Right atrium auricular region (tissue), 2 donors: ENCODE data around the gene HOXD8. TPM values are rescaled to one million over a fixed set of nuclear protein-coding genes. Genes with fewer than 3 reads are reported as not detected.

Source experiments
- DNase-seq: peaks from one replicate; pipeline ENCODE4 v3.0.0-alpha.2; 2019; ENCODE audit warnings: low spot score
- H3K27ac ChIP-seq, 2 donors: fragments of 200-600 bp; sonication (generic); 1 replicate in 1 of 2; 2 replicates in 1 of 2; pipeline ENCODE4 v1.5.1; 2016 to 2019
- H3K27me3 ChIP-seq, 2 donors: fragments of 200-600 bp; sonication (generic); one replicate each; pipeline versions ENCODE4 v1.5.1 to v1.6.0; 2017 to 2019
- H3K36me3 ChIP-seq: fragments of 200-600 bp; sonication (generic); one replicate; pipeline ENCODE4 v1.5.1; 2016
- H3K4me1 ChIP-seq, 2 donors: fragments of 200-600 bp; sonication (generic); one replicate each; pipeline versions ENCODE4 v1.5.1 to v1.6.0; 2017 to 2019
- H3K4me3 ChIP-seq, 2 donors: fragments of 200-600 bp; sonication (generic); 1 replicate in 1 of 2; 2 replicates in 1 of 2; pipeline ENCODE4 v1.5.1; 2017 to 2019; ENCODE audit warnings: mild to moderate bottlenecking in 1 of 2, moderate library complexity in 1 of 2
- H3K9me3 ChIP-seq, 2 donors: fragments of 200-600 bp; sonication (generic); one replicate each; pipeline ENCODE4 v1.5.1; 2019
- total RNA-seq, 2 donors: library from RNA; depleted of rRNA; stranded (reverse); fragments of >200 nt; gene quantifications; one replicate each; pipeline ENCODE4 v1.1.0, GENCODE V29; 2016
- TF ChIP-seq, protein P1 (sequence below), 2 donors: fragments of 200-600 bp; sonication (generic); IDR thresholded peaks; one replicate each; pipeline ENCODE4 v1.5.1; 2019; ENCODE audit warnings: antibody characterized with exemption in 2 of 2

Gene HOXD8
- total RNA-seq, 2 donors from 2014 or later: 0.55 to 1.1 TPM

DNA sequence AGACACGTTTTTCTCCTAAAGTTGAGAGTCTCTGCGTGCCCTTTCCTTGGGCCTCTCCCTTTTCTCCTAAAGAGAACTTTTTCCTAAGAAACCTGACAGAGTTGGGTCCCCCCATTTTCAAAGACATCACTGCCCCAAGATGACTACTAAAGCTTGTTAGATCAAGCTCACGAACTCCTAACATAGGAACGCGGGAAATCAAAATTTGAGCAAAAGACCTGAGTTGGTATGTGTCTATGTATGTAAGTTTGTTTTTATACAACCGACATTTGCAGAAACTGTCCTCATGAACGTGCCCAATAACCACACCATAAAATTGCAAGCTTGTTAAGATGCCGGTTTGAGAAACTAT is 35.6 kb upstream of the HOXD8 start:
- H3K36me3 ChIP-seq: no peaks in the 10 kb centered on the region
- TF ChIP-seq, protein P1, sequence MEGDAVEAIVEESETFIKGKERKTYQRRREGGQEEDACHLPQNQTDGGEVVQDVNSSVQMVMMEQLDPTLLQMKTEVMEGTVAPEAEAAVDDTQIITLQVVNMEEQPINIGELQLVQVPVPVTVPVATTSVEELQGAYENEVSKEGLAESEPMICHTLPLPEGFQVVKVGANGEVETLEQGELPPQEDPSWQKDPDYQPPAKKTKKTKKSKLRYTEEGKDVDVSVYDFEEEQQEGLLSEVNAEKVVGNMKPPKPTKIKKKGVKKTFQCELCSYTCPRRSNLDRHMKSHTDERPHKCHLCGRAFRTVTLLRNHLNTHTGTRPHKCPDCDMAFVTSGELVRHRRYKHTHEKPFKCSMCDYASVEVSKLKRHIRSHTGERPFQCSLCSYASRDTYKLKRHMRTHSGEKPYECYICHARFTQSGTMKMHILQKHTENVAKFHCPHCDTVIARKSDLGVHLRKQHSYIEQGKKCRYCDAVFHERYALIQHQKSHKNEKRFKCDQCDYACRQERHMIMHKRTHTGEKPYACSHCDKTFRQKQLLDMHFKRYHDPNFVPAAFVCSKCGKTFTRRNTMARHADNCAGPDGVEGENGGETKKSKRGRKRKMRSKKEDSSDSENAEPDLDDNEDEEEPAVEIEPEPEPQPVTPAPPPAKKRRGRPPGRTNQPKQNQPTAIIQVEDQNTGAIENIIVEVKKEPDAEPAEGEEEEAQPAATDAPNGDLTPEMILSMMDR (IDR thresholded peaks at IDR 0.05): no peak
- H3K4me3 ChIP-seq: no peak overlapping the region
- no peaks in the 10 kb centered on the region for H3K9me3 ChIP-seq
- peaks cover 0 to 35% of the 10 kb centered on the region in 2 donors for H3K4me1 ChIP-seq
- H3K27me3 ChIP-seq: peaks cover 77 to 88% of the 10 kb centered on the region in 2 donors
- H3K27ac ChIP-seq: no peak overlapping the region
- DNase-seq: no peak

- no peaks in the 10 kb centered on the region for H3K36me3 ChIP-seq
- TF ChIP-seq, protein P1 (IDR thresholded peaks at IDR 0.05): no peak
These were observed 35.2 kb upstream of the HOXD8 start for GRCh38 chr2:176094349-176094748.

GRCh38 chr2:176095421-176095820 is 34.1 kb upstream of the HOXD8 start:
- Histone ChIP-seq H3K36me3 (no peaks in the 10 kb centered on the region), H3K4me3 (no peak overlapping the region), H3K9me3 (no peaks in the 10 kb centered on the region), H3K27me3 (peaks cover 78 to 90% of the 10 kb centered on the region in 2 donors), H3K4me1 (peaks cover 0 to 46% of the 10 kb centered on the region in 2 donors), H3K27ac (no peak overlapping the region)
- DNase-seq: no peak
- TF ChIP-seq, protein P1 (IDR thresholded peaks at IDR 0.05): no peak

More at GRCh38 chr2:176094349-176094748, 35.2 kb upstream of the HOXD8 start:
- peaks cover 82 to 87% of the 10 kb centered on the region in 2 donors for H3K27me3 ChIP-seq
- no peak for DNase-seq
- H3K27ac ChIP-seq: no peak overlapping the region
- no peak overlapping the region for H3K4me3 ChIP-seq
- H3K9me3 ChIP-seq: no peaks in the 10 kb centered on the region
- H3K4me1 ChIP-seq: peaks cover 0 to 37% of the 10 kb centered on the region in 2 donors

- TF ChIP-seq, protein P1 (IDR thresholded peaks at IDR 0.05): no peak
- Histone ChIP-seq H3K27ac (no peak overlapping the region), H3K27me3 (peaks cover 78 to 94% of the 10 kb centered on the region in 2 donors), H3K9me3 (no peaks in the 10 kb centered on the region), H3K4me3 (peak overlapping the region in 1 of 2 donors; percentile 43), H3K36me3 (no peaks in the 10 kb centered on the region), H3K4me1 (peaks cover 0 to 46% of the 10 kb centered on the region in 2 donors)
- DNase-seq: no peak
These were observed 33.1 kb upstream of the HOXD8 start for GRCh38 chr2:176096243-176096985.

GRCh38 chr2:176096986-176097819 is 32.3 kb upstream of the HOXD8 start:
- TF ChIP-seq, protein P1 (IDR thresholded peaks at IDR 0.05): peak; percentile 77 to 89
- H3K36me3 ChIP-seq: no peaks in the 10 kb centered on the region
- peak overlapping the region; percentile 18 to 43 for H3K4me3 ChIP-seq
- no peaks in the 10 kb centered on the region for H3K9me3 ChIP-seq
- H3K27ac ChIP-seq: no peak overlapping the region
- H3K27me3 ChIP-seq: peaks cover 75 to 94% of the 10 kb centered on the region in 2 donors
- DNase-seq: no peak
- peaks cover 0 to 45% of the 10 kb centered on the region in 2 donors for H3K4me1 ChIP-seq
